Stimulated activated CD4-positive, alpha-beta T cell treated with anti-CD3 and anti-CD28 coated beads, Interleukin-1b, Interleukin-23, amount 100 ng/mL, for 24 hours (primary cell): ENCODE measurements around the gene ZG16.
"Not testable (repeated sequence)": the region's sequence is repeated elsewhere in the genome, so short reads cannot be mapped to it uniquely, and the experiment has no call there.

Source experiments
- DNase-seq, 4 experiments: peaks; one replicate each; pipeline ENCODE4 v3.0.0-alpha.2; 2020; ENCODE audit warnings: low read depth in 4 of 4, low spot score in 1 of 4

The ZG16 gene

GRCh38 chr16:29783094-29783953 lies 5.3 kb downstream of the ZG16 start:
- not testable (repeated sequence) for DNase-seq

- no peak for DNase-seq
Observed at GRCh38 chr16:29784157-29784556, 6.1 kb downstream of the ZG16 start.

DNA sequence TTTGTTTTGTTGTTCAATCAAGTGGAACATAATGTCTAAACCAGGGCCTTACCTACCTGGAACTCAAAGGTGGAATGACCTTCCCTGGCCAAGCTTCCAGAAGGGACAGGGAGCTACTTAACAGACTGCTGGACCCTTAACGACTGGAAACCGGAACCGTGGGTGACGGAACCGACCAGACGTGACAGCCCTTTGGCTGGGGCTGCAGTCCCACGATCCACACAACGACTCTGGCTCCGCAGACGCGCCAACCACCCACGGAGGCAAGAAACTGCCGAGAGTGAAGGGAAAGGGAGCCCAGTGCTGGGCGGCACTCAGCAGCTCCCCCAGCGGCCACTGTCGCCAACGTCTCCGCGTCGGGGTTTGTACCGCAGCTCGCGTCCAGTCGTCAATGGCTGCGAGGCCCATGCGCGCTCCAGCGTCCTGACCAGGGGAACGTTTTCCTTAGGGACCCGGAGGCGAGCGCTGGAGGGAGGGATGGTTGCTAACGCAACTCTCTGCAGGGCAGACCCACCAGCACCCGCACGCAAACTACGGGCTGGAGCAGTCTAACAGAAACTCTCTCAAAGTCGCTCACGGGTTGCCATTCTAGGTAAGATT lies 6.9 kb downstream of the ZG16 start:
- DNase-seq, result peak in 3 of 4 experiments; percentile 43 to 68 (median 53)

- DNase-seq, result not testable (repeated sequence)
Observed at GRCh38 chr16:29787155-29787554, 9.1 kb downstream of the ZG16 start.

DNA sequence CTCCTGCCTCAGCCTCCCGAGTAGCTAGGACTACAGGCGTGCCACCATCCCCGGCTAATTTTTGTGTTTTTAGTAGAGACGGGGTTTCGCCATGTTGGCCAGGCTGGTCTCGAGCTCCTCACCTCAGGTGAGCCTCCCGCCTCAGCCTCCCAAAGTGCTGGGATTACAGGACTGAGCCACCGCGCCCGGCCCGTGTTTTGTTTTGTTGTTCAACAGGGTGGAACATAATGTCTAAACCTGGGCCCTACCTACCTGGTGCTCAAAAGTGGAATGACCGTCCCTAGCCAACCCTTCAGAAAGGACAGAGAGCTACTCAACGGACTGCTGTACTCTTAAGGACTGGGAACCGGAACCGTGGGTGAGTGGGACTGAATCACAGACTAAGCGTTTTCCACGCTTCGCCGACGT lies 11.7 kb downstream of the ZG16 start:
- no peak for DNase-seq

DNA sequence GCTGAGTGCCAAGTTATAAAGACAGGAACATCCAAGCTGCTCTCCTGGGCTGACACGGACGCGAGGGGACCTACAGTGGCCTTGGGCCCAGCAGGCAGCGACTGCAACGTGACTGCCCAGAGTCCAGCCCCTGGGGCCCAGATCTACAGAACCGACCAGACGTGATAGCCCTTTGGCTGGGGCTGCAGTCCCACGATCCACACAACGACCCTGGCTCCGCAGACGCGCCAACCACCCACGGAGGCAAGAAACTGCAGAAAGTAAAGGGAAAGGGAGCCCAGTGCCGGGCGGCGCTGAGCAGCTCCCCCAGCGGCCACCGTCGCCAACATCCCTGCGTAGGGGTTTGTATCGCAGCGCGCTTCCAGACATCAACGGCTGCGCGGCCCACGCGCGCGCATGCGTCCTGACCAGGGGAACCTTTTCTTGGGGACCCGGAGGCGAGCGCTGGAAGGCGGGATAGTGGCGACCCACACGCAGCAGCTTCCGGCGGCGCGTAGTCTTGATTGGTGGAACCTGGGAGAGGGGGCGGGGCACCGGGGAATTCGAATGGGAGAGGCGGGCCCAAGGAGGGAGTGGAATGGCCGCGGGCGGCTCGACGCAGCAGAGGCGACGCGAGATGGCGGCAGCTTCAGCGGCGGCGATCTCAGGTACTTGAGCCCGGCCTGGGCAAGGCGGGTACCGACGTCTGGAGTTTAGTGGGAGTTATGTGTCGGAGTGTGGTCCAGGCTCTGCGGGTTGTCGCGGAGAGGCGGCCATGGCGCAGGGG lies 12.3 kb downstream of the ZG16 start, which contains the start of gene KIF22:
KIF22 (plus strand) TSS at position 569 of the 766 bp plus-strand sequence; CDS start at position 578, 9 bp downstream.
- DNase-seq, result peak; percentile 99 to 100 (median 99)

- no peak for DNase-seq
Observed at GRCh38 chr16:29790949-29791844, 13.1 kb downstream of the ZG16 start.

DNA sequence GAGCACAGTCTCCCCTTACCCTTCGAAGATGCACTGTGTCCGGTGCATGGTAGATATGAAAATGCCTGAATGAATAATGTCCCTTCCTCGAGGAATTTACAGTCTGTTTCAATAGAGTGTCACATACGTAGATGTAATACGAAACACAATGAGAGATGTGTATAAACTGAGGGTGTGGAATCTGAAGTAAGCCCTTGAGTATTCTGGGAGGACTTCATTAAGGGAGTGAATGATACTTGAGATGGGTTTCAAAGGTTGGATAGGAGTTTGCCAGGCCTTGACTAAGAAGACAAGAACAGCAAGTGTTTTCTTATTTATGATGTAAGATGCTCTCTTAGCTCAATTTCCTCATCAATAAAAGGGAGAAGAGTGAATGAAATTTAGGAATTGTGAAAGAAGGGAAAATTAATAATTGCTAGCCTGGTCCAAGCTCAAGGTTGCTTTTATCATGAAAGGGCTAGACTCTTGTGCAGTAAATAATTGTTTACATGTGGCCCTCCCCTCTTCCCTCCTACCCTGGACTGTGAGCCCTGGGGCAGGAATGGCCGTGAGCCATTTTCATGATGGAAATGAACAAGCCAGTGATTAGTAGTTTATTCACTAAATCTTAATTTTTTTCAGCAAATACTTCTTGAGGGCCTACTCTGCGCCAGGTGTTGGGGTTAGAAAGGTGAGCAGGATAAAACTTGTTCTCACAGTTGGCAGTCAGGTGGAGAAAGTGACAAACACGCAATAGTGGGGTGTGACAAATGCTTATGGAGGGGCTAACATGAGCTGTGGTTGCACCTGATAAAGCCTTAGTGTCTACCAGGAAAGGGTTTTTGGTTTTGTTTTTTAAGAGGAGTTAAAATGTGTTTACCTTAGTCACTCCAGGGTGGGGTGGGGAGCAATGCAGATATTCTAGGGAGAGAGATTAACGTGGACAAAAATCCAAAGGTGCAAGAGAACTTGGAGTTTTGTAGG lies 14.1 kb downstream of the ZG16 start:
- no peak for DNase-seq

GRCh38 chr16:29793153-29793552 lies 15.1 kb downstream of the ZG16 start:
- DNase-seq, result not testable (repeated sequence)

GRCh38 chr16:29794231-29794710 lies 16.2 kb downstream of the ZG16 start:
- DNase-seq, result no peak

- DNase-seq, result no peak
Observed at GRCh38 chr16:29802416-29802935, 24.4 kb downstream of the ZG16 start.

- no peak for DNase-seq
Observed at GRCh38 chr16:29804020-29804419, 26.0 kb downstream of the ZG16 start.

DNA sequence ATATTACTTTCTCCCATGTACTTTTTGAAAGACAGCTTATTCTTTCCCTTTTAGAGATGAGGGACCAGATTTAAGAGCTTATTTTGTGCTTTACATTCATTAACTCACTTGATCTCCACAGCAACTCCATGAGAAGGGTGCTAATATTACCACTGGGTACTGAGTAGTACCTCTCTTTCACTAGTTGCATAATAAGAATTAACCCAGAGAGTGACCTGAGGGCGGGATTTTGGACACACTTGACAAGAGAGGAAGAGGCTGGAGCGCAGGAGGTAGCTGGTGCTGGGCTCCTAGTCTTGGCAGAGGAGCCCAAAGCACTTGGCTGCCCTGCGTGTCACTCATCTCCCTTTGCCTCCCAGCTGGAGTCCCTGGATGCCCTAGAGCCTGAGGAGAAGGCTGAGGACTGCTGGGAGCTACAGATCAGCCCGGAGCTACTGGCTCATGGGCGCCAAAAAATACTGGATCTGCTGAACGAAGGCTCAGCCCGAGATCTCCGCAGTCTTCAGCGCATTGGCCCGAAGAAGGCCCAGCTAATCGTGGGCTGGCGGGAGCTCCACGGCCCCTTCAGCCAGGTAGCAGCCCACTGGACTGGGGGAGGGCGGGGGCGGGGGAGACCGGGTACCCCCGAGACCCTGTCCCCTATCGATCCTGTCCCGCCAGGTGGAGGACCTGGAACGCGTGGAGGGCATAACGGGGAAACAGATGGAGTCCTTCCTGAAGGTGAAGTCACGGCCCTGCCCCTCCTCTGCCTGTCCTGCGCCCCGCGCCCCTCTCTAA lies 26.6 kb downstream of the ZG16 start:
- no peak for DNase-seq

GRCh38 chr16:29805232-29806098 lies 27.4 kb downstream of the ZG16 start:
- peak; percentile 92 to 96 (median 96) for DNase-seq

DNA sequence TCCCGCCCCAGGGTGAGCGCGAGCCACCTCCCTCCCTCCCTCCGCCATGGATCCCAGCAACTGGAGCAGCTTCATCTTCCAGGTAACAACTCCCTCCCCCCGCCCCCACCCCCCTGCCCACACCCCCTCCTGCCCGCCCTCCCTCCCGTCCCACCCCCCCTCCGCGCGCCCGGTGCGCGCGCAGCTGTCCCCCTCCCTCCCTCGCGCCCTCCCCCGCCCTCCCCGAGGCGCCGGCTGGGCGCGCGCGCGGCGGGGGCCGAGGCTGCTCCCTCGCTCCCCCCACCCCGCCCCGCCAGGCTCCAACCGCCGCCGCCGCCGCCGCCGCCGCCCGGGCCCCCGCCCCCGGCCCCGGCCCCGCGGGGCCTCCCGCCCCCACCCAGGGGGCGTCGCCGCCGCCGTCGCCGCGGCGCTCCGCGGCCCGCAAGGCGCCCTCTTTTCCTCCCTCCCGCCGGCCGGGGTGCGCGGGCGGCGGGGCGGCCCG lies 28.1 kb downstream of the ZG16 start, which contains the start of gene MAZ:
MAZ (plus strand) TSS at position 431 of the 481 bp plus-strand sequence. CDS start 173 bp downstream, outside the sequence.
- DNase-seq, result peak in 3 of 4 experiments; percentile 63 to 74 (median 65)

DNA sequence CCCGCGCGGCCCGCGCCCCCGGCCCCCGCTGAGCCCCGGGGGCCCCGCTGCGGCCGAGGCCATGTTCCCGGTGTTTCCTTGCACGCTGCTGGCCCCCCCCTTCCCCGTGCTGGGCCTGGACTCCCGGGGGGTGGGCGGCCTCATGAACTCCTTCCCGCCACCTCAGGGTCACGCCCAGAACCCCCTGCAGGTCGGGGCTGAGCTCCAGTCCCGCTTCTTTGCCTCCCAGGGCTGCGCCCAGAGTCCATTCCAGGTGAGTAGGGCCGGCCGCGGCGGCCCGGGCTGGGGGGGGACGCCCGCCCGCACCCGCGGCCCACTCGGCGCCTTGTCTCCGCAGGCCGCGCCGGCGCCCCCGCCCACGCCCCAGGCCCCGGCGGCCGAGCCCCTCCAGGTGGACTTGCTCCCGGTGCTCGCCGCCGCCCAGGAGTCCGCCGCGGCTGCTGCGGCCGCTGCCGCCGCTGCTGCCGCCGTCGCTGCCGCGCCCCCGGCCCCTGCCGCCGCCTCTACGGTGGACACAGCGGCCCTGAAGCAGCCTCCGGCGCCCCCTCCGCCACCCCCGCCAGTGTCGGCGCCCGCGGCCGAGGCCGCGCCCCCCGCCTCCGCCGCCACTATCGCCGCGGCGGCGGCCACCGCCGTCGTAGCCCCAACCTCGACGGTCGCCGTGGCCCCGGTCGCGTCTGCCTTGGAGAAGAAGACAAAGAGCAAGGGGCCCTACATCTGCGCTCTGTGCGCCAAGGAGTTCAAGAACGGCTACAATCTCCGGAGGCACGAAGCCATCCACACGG lies 28.8 kb downstream of the ZG16 start:
- no peak for DNase-seq
